HG02943 (cell line): ENCODE results near the gene PSMB7.

Source experiments
- ATAC-seq: cut with Tn5 transposase; IDR thresholded peaks from one replicate; pipeline ENCODE4 v1.9.1; 2021; ENCODE audit warnings: mild to moderate bottlenecking, low read depth, moderate library complexity; ENCODE audit not compliant: unreplicated experiment

The PSMB7 gene

DNA sequence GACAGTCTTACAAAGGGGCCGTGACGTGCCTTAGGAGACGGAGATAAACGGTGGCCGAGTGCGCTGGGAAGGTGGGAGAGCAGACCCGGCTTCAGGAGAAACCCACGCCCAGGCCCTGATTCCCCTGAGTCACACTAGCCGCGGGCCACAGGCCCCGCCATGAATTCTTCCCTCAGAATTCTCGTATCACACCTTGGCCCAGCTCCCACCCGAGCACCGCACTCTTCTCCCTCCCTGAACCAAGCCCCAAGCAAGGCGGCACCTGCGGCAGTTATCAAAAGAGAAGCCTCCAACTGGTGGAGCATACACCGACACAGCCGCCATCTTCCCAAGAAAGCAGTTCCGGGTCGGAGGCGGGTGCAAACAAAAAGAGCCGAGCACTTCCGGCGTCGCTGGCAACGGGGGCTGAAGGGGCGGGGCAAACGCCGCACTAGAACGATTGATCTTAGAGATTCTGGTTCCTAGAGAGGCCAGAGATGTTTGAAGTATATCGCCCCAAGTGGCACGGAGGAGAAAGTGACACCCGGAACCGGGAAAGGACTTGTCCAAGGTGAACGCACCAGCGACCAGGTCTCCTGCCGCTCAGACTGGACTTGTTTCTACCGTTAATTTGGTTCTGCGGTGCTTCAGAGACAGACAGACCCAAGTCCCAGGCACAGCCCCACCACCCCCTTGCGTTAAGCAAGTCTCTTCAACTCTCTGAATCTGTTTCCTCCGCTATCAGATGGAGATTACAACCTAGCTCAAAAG is at the start of gene PSMB7:
Gene PSMB7 (minus strand): TSS at position 341 of the 750 bp plus-strand sequence. CDS start 17 bp downstream, at position 324.
- peak; percentile 95 for ATAC-seq

DNA sequence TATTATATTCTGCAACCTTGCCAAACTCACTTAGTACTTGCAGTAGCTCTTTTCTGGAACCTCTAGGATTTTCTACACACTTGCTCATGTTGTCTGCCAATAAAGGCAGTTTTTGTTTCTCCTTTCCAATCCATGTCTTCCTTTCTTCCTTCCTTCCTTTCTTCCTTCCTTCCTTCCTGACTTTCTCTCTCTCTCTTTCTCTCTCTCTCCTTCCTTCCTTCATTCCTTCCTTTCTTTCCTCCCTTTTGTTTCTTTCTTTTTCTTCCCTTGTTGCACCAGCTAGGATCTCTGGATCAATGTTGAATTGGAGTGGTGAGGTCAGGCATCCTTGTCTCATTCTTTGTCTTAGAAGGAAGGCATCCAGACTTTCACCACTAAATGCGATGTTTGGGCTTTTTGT is 47.5 kb upstream of the PSMB7 start:
- ATAC-seq = no peak

DNA sequence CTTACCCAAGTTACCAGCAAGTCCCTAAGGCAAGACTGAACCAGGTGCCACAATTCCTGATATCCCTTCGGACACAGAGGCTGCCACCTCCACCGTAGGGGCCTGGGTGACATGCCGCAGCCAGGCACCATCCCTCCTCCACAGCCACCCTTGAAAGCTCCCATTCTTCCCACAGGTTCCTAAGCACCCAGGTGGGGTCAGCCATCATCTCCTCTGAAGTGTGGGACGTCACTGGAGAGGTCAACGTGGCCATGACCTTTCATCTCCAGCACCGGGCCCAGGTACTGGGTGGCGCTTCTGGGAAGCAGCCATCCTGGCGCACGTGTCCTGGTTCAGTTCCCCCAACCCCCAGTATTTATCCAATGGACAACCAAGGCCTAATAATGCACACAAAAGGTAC is 43.2 kb upstream of the PSMB7 start:
- no peak for ATAC-seq

- ATAC-seq = no peak
These were observed 42.7 kb upstream of the PSMB7 start for GRCh38 chr9:124457887-124458431.

DNA sequence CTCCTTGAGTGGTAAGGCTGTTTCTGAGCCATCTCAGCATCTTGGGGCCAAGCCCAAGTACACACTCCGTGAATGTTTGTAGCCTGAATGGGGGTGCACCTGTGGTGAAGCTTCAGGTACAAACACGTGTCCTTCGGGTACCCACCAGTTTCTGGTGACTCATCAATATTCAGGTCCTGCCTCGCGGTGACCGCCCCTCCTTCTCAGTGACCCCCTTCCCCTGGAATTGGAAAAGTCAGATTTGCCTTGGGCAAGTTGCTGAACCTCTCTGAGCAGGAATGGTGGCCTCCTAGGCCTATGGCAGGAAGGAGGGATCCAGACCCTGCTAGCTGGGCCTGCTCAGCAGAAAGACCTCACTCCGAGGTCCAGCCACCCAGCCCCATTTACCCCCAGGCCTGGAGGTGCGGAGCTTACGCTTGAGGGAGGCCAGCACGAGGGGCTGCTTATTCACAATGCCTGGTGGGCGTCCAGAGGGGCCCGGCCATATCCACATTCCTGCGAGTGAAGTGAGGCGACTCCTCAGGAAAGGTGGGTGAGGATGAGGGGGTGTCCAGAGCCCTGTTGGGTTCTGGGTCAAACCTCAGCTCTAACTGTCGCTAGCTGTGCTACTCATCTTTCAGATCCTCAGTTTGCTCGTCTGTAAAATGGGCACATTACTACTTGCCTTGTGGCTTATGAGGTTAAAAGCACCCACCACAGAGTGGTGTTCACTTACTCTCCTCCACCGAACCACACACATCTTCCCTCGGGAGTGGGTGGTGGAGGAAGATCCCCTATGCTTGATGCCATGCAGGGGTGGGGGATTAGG is 42.0 kb upstream of the PSMB7 start:
- no peak for ATAC-seq

- ATAC-seq = no peak
These were observed 41.3 kb upstream of the PSMB7 start for GRCh38 chr9:124456341-124457078.

DNA sequence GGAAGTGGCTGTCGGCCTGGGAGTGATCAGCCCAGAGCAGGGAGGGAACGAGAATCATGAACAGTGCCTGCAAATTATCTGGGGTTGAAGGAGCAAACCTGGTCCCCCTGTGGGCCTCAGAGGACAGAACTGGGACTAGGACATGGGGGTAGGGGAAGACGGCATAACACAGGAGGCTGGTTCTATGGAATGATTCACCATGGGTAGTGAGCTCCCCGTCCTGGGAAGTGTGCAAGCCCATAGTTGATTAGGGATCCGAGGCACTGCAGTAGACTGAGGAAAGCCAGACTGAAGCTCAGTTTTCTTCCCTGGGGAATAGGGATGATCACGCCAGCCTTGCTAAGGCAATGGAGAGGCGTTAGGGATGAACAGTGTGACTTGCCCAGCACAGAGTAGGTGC is 40.6 kb upstream of the PSMB7 start:
- no peak for ATAC-seq

GRCh38 chr9:124454791-124455443 is 39.7 kb upstream of the PSMB7 start:
- ATAC-seq = no peak

- ATAC-seq = no peak
These were observed 39.1 kb upstream of the PSMB7 start for GRCh38 chr9:124454296-124454695.

DNA sequence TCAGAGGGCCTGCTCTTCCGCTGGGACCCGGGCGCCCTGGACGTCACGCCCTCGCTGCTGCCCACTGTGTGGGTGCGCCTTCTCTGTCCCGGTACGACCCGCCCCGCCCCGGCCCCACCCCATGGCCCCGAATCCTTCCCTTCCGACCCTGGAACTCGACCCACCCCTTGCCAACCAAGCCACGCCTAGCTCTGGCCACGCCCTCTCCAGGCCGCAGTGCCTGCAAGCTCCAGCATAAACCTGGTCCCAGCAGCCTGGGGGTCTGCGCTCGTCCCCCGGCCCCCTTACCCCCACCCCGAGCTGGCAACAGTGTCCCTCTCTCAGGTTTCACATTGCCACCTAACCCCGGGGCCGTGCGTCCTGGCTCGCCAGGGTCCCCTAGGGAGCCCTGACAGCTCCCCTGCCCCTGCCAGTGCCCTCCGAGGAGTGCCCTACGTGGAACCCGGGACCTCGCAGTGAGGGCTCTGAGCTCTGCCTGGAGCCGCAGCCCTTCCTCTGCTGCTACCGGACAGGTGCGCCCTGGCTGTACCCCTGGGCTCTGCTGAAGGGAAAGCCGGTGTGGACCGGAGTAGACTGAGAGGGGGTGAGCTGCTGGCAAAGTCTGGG is 38.4 kb upstream of the PSMB7 start:
- no peak for ATAC-seq

- ATAC-seq = no peak
These were observed 37.8 kb upstream of the PSMB7 start for GRCh38 chr9:124452841-124453585.

DNA sequence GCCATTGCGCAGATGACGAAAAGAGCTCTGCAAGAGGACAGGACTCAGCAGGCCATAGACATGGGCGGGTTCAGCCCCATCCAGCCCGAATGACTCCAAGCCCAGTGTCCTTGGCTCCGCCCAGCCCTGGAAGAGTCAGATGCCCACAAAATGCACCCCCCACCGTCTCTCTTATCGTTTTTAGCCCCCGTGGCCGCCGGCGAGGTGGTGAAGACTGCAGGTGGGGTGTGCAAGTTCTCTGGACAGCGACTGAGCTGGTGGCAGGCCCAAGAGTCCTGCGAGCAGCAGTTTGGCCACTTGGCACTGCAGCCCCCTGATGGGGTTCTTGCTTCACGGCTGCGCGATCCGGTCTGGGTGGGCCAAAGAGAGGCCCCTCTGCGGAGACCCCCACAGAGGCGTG is 37.1 kb upstream of the PSMB7 start:
- no peak for ATAC-seq

DNA sequence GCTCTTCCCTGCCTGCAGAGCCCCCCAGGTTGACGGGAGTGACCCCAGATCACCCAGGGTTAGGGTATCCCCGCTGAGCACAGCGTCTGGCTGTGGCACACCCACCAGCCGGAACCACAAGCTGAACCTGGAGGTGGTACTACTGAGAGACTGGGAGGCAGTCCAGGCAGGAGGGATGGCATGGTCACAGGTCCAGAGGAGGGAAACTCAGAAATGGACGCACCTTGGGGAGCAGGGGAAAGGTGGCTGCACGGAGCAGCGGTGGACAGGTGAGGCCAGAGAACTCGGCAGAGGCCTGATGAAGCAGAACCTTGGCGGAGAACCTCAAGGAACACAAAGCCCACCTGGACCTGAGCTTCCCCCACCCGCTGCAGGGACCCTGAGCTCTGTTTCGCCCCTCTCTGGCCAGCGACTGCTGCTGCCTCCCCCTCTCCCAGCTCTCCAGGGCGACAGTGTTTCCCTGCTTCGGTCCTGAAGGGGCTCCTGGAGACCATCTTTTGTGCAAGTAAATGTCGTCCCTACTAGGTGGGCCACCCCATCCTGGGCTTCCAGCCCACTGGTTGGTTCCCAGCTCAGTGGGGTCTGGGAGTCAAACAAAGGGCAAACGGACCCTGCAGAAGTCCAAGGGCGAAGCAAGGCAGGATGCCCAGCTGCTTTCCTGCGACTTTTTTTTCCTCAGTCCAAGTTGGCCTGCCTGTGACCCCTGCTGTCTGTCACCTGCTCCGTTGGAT is 35.9 kb upstream of the PSMB7 start:
- no peak for ATAC-seq

- ATAC-seq = no peak
These were observed 35.1 kb upstream of the PSMB7 start, which contains the start of gene ADGRD2 for GRCh38 chr9:124450241-124450924. TSS of gene ADGRD2 (plus strand) at chr9:124450451. CDS start at chr9:124451667, 1,216 bp downstream.

DNA sequence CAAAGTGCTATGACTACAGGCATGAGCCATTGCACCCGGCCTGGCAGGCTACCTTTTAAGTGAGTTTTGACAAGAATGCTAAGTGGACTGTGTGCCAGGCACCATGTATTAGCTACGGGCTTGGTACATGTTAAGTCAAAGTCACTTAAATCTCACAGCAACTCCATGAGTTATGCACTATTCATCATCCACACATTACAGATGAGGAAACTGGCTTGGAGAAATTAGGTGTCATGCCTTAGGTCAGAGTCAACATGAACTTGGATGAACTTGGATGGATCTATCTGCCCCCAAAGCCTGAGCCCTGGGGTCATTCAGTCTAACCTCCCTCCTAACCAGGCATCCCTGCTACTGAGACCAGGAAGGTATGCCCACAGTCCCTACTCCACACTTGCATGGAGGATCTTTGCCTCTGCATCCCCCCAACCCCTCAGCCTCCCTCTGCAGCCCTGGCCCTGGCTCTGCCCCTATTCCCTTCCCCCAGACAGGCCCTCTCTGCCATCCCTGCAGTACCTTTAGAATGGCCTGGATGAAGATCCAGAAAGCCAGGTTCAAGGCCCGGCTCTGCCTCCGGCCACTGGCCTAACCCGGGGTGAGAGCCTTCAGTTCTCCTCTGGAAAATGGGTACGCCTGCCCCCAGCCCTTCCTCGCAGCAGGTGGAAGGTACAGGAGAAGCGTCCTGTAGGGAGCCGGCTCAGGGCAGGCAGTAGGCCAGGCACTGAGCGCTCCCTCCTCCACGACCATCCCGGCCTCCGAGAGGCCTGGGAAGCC is 34.3 kb upstream of the PSMB7 start:
- no peak for ATAC-seq

GRCh38 chr9:124448019-124448418 is 32.8 kb upstream of the PSMB7 start:
- no peak for ATAC-seq

DNA sequence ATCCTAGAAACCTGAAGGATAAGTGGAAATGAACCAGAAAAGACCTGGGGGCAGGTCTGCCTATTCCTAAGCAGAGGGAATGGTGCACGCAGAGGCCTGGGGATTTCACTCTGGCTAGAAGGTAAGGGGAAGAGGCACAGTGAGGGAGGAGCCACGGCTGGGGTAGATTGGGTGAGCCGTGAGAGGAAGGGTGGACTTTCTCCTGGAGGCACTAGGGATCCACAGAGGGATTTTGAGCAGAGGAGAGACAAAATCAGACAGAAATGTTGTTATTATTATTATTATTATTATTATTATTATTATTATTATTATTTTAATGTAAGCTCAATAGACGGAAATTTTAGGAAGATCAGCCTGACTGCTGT is 32.0 kb upstream of the PSMB7 start:
- no peak for ATAC-seq
